Duodenal mucosa (tissue), 2 donors: Measurements from ENCODE around the gene CMBL.
"Not testable (repeated sequence)": the region's sequence is repeated elsewhere in the genome, so short reads cannot be mapped to it uniquely, and the experiment has no call there.

Experiments used
- H3K27ac ChIP-seq: one replicate; pipeline ENCODE4 v1.7.0; 2013; ENCODE audit warnings: low read depth, low read length
- H3K27me3 ChIP-seq, 2 donors: one replicate each; pipeline ENCODE4 v1.7.0; 2013; ENCODE audit warnings: low read length in 2 of 2, control low read depth in 1 of 2; ENCODE audit not compliant: insufficient read depth in 2 of 2, control insufficient read depth in 1 of 2
- H3K36me3 ChIP-seq, 2 donors: one replicate each; pipeline ENCODE4 v1.7.0; 2013; ENCODE audit warnings: low read length in 2 of 2, control low read depth in 1 of 2; ENCODE audit not compliant: insufficient read depth in 2 of 2, control insufficient read depth in 1 of 2
- H3K4me1 ChIP-seq, 2 donors: one replicate each; pipeline ENCODE4 v1.7.0; 2013; ENCODE audit warnings: low read length in 2 of 2, control low read depth in 1 of 2; ENCODE audit not compliant: insufficient read depth in 2 of 2, control insufficient read depth in 1 of 2
- H3K4me3 ChIP-seq, 2 donors: one replicate each; pipeline ENCODE4 v1.7.0; 2013; ENCODE audit warnings: low read length in 2 of 2, low read depth in 1 of 2
- H3K9ac ChIP-seq, 2 donors: one replicate each; pipeline ENCODE4 v1.7.0; 2013; ENCODE audit warnings: low read length in 2 of 2, low read depth in 1 of 2
- H3K9me3 ChIP-seq, 2 donors: one replicate each; pipeline ENCODE4 v1.7.0; 2013; ENCODE audit warnings: low read length in 2 of 2, control low read depth in 1 of 2; ENCODE audit not compliant: control insufficient read depth in 1 of 2

CMBL gene

DNA sequence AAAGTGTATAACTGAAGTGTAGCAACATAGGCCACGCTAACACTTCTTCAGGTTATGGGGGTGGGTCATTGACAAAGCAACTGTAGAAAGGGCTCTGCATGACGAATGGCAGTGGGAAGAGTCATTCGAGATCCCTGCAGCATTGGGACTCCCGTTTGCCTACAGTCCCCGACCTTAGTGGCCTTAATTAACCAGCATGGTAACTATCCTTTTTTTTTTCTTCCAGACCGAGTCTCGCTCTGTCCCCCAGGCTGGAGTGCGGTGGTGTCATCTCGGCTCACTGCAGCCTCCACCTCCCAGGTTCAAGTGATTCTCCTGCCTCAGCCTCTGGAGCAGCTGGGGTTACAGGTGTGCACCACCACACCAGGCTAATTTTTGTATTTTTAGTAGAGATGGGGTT lies 14.2 kb upstream of the CMBL start:
- H3K9me3 ChIP-seq: no peaks in the 10 kb centered on the region
- H3K4me1 ChIP-seq: no peaks in the 10 kb centered on the region

DNA sequence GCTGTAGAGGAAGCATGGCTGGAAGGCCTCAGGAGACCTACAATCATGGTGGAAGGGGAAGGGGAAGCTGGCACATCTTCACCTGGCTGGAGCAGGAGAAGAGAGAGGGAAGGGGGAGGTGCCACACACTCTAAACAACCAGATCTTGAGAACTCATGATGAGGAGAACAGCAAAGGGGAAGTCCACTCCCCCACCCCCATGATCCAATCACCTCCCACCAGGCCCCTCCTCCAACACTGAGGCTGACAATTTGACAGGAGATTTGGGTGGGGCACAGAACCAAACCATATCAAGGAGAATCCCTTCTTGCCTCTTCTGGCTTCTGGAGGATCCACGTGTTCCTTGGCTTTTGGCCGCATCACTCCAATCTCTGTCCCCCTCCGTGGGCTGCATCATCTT lies 13.1 kb upstream of the CMBL start:
- Histone ChIP-seq H3K27me3 (no peaks in the 10 kb centered on the region), H3K9ac (no peak overlapping the region), H3K36me3 (no peaks in the 10 kb centered on the region), H3K27ac (no peak overlapping the region), H3K4me1 (no peaks in the 10 kb centered on the region), H3K4me3 (no peak overlapping the region), H3K9me3 (no peaks in the 10 kb centered on the region)

More for the DNA sequence above, 14.2 kb upstream of the CMBL start:
- Histone ChIP-seq H3K4me3 (no peak overlapping the region), H3K27me3 (no peaks in the 10 kb centered on the region), H3K27ac (no peak overlapping the region), H3K9ac (no peak overlapping the region), H3K36me3 (no peaks in the 10 kb centered on the region)

DNA sequence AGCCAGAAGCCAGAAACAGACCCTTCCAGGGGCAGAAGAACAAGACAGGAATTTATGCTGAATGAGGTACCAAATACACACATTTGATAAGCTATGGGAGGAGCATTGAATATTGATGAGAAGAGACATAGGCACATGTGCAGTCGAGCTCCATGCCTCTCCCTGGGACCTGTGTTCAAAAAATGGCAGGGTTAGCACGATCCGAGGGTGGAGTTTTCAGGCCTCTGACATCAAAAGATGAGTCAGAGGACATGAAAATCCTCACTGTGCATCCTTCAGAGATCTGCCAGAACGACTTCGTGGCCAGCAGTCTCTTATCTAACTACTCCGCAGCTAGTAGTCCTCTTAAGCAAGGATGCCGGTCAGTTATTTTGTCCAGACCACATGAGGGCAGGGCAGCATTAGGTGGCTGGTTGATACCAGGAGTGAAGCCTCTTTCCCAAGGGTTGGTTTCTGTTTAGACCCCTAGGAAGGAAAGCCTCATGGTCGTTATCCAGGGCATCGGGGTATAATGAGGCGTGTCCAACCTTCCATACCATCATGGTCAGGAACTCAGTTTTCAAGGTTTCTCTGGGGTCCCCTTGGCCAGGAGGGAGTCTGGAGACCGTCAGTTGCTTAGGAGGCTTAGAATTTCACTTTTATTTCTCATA lies 11.6 kb upstream of the CMBL start:
- H3K36me3 ChIP-seq: no peaks in the 10 kb centered on the region
- H3K9me3 ChIP-seq: no peaks in the 10 kb centered on the region
- no peak overlapping the region for H3K27ac ChIP-seq
- no peak overlapping the region for H3K9ac ChIP-seq
- H3K4me1 ChIP-seq: no peaks in the 10 kb centered on the region
- no peak overlapping the region for H3K4me3 ChIP-seq
- no peaks in the 10 kb centered on the region for H3K27me3 ChIP-seq

DNA sequence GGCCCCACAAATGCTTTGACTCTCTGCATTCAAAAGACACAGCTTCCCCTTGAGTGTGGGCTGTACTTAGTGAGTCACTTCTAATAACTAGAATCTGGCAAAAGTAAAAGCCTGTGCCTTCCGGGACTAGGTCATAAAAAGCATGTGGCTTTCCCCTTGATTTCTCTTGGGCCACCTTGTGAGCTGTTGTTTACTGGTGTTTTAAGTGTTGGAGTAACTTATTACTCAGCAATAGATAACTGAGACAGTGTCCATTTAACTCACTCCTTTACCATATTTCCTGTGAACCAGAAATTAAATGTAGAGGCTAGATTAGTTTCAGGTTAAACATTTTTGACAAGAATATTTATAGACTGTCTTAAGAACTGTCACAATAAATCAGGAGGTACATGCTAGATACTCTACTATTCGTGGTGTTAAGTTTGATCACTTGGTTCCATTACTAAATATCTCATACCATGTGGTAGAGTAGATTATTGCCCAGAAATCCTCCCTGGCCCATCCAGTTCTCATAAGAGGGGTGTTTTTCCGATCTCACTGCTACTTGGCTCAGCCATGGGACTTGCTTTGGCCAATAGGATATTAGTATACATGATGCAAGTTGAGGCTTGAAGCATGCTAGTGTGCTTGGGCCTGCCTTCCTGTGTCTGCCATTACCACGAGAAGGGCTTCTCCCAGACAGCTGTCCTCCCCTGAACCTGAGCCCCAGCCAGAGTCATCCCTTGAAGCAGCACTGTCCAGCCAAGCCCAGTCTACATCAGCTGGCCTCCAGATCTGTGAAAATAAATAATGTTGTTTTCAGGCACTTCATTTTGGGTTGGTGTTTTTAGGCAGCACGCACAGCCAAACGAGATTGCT lies 10.4 kb upstream of the CMBL start:
- H3K4me1 ChIP-seq: no peaks in the 10 kb centered on the region
- no peaks in the 10 kb centered on the region for H3K36me3 ChIP-seq
- H3K27ac ChIP-seq: no peak overlapping the region
- no peaks in the 10 kb centered on the region for H3K9me3 ChIP-seq
- H3K4me3 ChIP-seq: no peak overlapping the region
- no peaks in the 10 kb centered on the region for H3K27me3 ChIP-seq
- no peak overlapping the region for H3K9ac ChIP-seq

DNA sequence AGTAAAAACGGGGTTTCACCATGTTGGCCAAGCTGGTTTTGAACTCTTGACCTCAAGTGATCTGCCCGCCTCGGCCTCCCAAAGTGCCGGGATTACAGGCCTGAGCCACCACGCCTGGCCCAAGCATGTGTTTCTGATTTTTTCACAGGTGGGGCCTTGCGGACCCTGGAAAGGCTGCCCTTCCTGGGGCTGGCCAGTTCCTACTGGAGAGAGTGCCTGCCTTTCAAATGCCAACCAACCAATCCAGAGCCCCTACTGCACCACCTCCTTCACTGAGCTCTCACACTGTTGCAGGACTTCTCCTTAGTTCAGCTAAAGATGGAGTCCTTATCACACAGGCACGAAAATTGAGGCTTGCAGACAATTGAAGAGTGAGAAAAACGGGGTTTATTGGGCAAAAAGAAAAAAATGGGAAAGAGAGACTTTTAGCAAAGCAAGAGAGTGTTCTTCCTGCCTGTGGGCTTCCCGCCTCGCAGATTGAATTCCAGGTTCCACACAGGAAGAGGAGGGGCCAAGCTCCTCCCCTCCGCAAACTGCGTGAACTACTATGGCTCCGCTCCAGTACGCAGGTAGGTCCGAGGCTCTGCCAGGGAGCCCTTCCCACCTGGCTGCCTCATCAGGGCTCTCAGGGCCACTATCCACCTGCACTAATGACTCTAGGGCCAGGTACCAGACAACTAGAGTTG lies 8.3 kb upstream of the CMBL start:
- Histone ChIP-seq H3K27me3 (no peaks in the 10 kb centered on the region), H3K4me1 (no peaks in the 10 kb centered on the region), H3K9ac (no peak overlapping the region), H3K4me3 (no peak overlapping the region), H3K27ac (no peak overlapping the region), H3K36me3 (no peaks in the 10 kb centered on the region), H3K9me3 (no peaks in the 10 kb centered on the region)

DNA sequence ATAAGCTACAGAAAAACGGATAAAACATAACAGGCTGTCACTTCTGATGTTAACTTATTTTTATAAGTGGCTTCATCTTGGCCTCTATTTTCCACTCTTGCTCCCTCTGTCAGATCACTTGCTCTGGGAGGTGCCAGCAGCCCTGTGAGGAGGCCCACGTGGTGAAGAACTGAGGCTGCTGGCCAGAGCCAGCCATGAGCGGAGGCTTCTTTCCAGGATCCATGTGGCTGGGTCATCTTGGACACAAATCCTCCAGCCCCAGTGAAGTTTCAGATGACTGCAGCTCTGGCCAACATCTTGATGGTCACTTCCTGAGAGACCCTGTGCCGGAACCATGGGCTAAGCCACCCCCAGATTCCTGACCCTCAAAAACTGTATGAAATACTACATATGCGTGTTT lies 7.5 kb upstream of the CMBL start:
- Histone ChIP-seq H3K4me1 (peaks cover 0 to 4% of the 10 kb centered on the region in 2 donors), H3K27ac (no peak overlapping the region), H3K9me3 (no peaks in the 10 kb centered on the region), H3K9ac (no peak overlapping the region), H3K27me3 (no peaks in the 10 kb centered on the region), H3K4me3 (no peak overlapping the region), H3K36me3 (no peaks in the 10 kb centered on the region)

DNA sequence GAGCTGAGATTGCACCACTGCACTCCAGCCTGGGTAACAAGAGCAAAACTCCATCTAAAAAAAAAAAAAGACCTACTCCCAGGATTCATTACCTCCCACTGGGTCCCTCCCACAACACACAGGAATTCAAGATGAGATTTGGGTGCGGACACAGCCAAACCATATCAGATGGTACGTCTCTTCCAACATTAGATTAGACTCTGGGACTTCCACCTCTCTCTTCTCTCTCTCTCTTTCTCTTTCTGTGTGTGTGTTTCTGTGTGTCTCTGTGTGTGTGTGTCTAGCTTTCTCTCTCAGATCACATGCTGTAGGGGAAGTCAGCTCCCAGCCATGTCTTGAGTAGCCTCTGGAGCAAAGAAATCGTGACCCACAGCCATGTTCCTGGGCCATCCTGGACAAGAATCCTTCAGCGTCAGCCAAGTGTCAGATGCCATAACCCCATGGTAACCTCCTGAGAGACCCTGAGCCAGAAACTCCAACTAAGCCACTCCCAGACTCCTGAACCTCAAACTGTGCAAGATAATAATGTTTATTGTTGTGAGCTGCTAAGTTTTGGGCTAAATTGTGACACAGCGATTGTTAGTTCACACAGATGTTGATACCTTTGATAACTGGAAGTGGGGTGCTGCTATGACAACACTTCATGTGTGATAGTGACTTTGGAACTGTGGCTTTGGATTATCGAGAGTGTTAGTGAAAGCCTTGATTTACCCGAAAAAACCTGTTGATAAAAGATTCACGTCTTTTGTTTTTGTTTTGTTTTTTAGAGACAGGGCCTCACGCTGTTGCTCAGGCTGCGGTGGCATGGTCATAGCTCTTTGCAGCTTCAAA lies 4.1 kb upstream of the CMBL start:
- peaks cover 5% of the 10 kb centered on the region in 2 donors for H3K4me1 ChIP-seq
- no peak overlapping the region for H3K4me3 ChIP-seq
- H3K9me3 ChIP-seq: no peaks in the 10 kb centered on the region
- H3K36me3 ChIP-seq: no peaks in the 10 kb centered on the region
- H3K9ac ChIP-seq: no peak overlapping the region
- H3K27me3 ChIP-seq: no peaks in the 10 kb centered on the region
- H3K27ac ChIP-seq: no peak overlapping the region

DNA sequence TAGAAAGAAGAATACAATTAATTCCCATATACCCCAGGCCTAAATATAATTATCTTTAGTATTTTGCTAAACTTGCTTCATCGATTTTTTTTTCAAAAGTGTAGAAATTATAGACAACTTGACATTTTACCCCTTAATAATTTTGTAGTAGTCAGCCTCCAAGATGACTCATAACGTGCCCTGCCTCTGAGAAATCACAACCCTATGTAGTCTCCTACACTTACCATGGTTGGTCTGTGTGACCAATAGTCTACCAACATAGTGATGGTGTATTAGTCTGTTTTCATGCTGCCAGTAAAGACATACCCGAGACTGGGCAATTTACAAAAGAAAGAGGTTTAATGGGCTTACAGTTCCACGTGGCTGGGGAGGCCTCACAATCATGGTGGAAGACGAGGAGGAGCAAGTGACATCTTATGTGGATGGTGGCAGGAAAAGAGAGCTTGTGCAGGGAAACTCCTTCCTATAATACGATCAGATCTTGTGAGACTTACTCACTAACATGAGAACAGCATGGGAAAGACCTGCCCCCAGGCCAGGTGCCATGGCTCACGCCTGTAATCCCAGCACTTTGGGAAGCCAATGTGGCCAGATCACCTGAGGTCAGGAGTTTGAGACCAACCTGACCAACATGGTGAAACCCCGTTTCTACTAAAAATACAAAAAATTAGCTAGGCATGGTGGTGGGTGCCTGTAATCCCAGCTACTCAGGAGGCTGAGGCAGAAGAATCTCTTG lies 3.3 kb upstream of the CMBL start:
- not testable (repeated sequence) for H3K4me3 ChIP-seq, H3K27me3 ChIP-seq, H3K9ac ChIP-seq, H3K9me3 ChIP-seq, H3K36me3 ChIP-seq
- Histone ChIP-seq H3K27ac (peak overlapping the region; percentile 36), H3K4me1 (peaks cover 8 to 12% of the 10 kb centered on the region in 2 donors)

DNA sequence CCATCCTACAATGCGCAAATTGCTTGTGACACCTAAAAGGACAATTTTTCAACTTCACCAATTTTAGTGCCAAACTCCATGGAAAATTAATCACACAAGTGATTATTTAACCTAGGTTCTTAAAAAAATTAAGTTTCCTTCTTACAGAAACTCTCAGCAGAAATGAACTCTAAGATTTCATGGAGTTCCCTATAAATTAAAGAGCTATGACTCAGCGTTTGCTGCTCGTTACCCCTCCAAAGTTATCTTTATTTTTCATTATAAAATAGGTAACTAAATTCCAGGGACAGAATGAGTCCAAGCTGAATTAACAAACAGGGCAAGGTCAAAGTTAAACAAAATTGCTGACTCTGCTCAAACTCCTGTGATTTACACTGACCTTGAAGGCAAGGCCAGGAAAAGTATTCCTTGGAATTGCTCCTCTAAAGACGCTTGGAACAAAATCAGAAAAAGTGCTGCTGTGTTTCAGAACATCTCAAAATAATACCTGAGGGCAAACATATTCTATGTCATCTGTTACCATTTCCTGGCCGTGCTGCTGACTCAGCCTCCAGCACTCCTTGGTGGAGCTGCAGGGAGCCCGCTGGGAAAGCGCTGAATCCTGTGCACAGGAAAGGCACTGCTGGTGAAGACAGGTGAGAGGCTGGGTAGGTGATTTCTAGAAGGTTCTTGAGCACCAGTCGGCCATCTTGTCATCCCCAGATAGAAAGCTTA lies 2.5 kb upstream of the CMBL start:
- Histone ChIP-seq H3K4me1 (peaks cover 8 to 13% of the 10 kb centered on the region in 2 donors), H3K36me3 (no peaks in the 10 kb centered on the region), H3K27me3 (no peaks in the 10 kb centered on the region), H3K9me3 (no peaks in the 10 kb centered on the region), H3K27ac (no peak overlapping the region), H3K4me3 (no peak overlapping the region), H3K9ac (no peak overlapping the region)
